Stomach (tissue), 4 donors: ENCODE measurements around the gene CD101.

Source experiments
- CTCF ChIP-seq, 7 experiments: fragments of 450-650 bp in 4 of 7; fragments of 200-600 bp in 3 of 7; sonication (generic) in 3 of 7; IDR thresholded peaks; one replicate each; pipeline ENCODE4 v1.5.1; 2016 to 2019; ENCODE audit warnings: antibody characterized with exemption in 7 of 7, control low read depth in 2 of 7, mild to moderate bottlenecking in 1 of 7
- EP300 ChIP-seq: sonication (generic); formaldehyde crosslinking; IDR thresholded peaks from one replicate; pipeline ENCODE4 v1.6.1; 2017; ENCODE audit warnings: antibody characterized with exemption
- POLR2A ChIP-seq, 4 donors: fragments of 450-650 bp; IDR thresholded peaks; one replicate each; pipeline ENCODE4 v1.6.1; 2016; ENCODE audit warnings: antibody characterized with exemption in 4 of 4, control low read depth in 2 of 4, mild to moderate bottlenecking in 1 of 4, moderate library complexity in 1 of 4
- POLR2AphosphoS5 ChIP-seq, 3 donors: sonication (generic); formaldehyde crosslinking; IDR thresholded peaks; one replicate each; pipeline ENCODE4 v1.6.1; 2016; ENCODE audit warnings: antibody characterized with exemption in 3 of 3

GRCh38 chr1:117058810-117059209, 57.2 kb downstream of the CD101 start:
- TF ChIP-seq CTCF (IDR thresholded peaks at IDR 0.05) (no peak), POLR2A (IDR thresholded peaks at IDR 0.05) (no peak), EP300 (no peak), POLR2AphosphoS5 (IDR thresholded peaks at IDR 0.05) (no peak)
